IMR-90 (cell line): ENCODE measurements around the gene KIF1A. TPM values are rescaled to one million over a fixed set of nuclear protein-coding genes. Genes with fewer than 3 reads are reported as not detected.

ENCODE experiments used
- ATAC-seq: fragments of 200-7000 bp; cut with Tn5 transposase; 2 replicates; pipeline ENCODE4 v1.9.1; 2020; ENCODE audit warnings: low read depth, mild to moderate bottlenecking, moderate library complexity
- BruUV-seq: library from RNA; stranded (reverse); fragments of 400-500 nt; replicated peaks from 2 replicates; lab custom pipeline; 2021; lab: Mats Ljungman, UMichigan
- CTCF ChIA-PET: fragments of 300-600 bp; formaldehyde crosslinking; extraction: SDS; loops from one replicate; lab custom pipeline; 2021; ENCODE audit warnings: antibody characterized with exemption; lab: Yijun Ruan, JAX
- POLR2A ChIA-PET: fragments of 300-600 bp; sonication (Branson Sonifier 250); formaldehyde crosslinking; loops from one replicate; lab custom pipeline; 2022; ENCODE audit warnings: antibody characterized with exemption; ENCODE audit not compliant: unreplicated experiment; lab: Charles Lee
- DNase-seq: peaks from one replicate; pipeline ENCODE4 v3.0.0; 2013
- H2AFZ ChIP-seq: replicated peaks from 2 replicates; pipeline ENCODE3; 2013; ENCODE audit warnings: low read length, mild to moderate bottlenecking; ENCODE audit not compliant: poor library complexity
- H2AK5ac ChIP-seq: 2 replicates; pipeline ENCODE4 v1.6.1; 2013; ENCODE audit warnings: low read depth, low read length, inconsistent platforms
- H2AK9ac ChIP-seq: replicated peaks from 2 replicates; pipeline ENCODE3; 2013; ENCODE audit warnings: mild to moderate bottlenecking, low read depth, low read length, moderate library complexity; ENCODE audit not compliant: poor library complexity
- H2BK120ac ChIP-seq: 2 replicates; pipeline ENCODE4 v1.6.1; 2013; ENCODE audit warnings: low read depth, low read length, inconsistent platforms
- H2BK15ac ChIP-seq: 3 replicates; pipeline ENCODE4 v1.6.1; 2013; ENCODE audit warnings: low read depth, low read length, inconsistent platforms
- H2BK20ac ChIP-seq: 2 replicates; pipeline ENCODE4 v1.6.1; 2013; ENCODE audit warnings: low read depth, mild to moderate bottlenecking, inconsistent platforms, low read length, moderate library complexity
- H2BK5ac ChIP-seq: 2 replicates; pipeline ENCODE4 v1.6.1; 2013; ENCODE audit warnings: mild to moderate bottlenecking, low read depth, low read length, inconsistent platforms; ENCODE audit not compliant: poor library complexity, severe bottlenecking
- H3K14ac ChIP-seq: replicated peaks from 2 replicates; pipeline ENCODE4 v1.6.1; 2013; ENCODE audit warnings: low read depth, low read length, inconsistent platforms
- H3K18ac ChIP-seq: 2 replicates; pipeline ENCODE4 v1.6.1; 2013; ENCODE audit warnings: low read depth, low read length, control low read depth
- H3K23ac ChIP-seq: 2 replicates; pipeline ENCODE4 v1.6.1; 2013; ENCODE audit warnings: low read depth, low read length, inconsistent platforms
- H3K27ac ChIP-seq: 2 replicates; pipeline ENCODE4 v1.5.1; 2013; ENCODE audit warnings: mild to moderate bottlenecking, control low read depth, low read length; ENCODE audit not compliant: insufficient read depth
- H3K27me3 ChIP-seq: 2 replicates; pipeline ENCODE4 v1.6.1; 2013; ENCODE audit warnings: low read length; ENCODE audit not compliant: control insufficient read depth, insufficient read depth
- H3K36me3 ChIP-seq: 2 replicates; pipeline ENCODE4 v1.6.1; 2013; ENCODE audit warnings: low read length, mixed read lengths; ENCODE audit not compliant: control insufficient read depth, insufficient read depth
- H3K4ac ChIP-seq: 2 replicates; pipeline ENCODE4 v1.6.1; 2013; ENCODE audit warnings: low read depth, low read length, inconsistent platforms
- H3K4me1 ChIP-seq: 2 replicates; pipeline ENCODE4 v1.6.1; 2013; ENCODE audit warnings: low read length, mixed read lengths; ENCODE audit not compliant: control insufficient read depth, insufficient read depth
- H3K4me2 ChIP-seq: 2 replicates; pipeline ENCODE4 v1.6.1; 2013; ENCODE audit warnings: low read depth, mild to moderate bottlenecking, control low read depth, low read length, moderate library complexity
- H3K4me3 ChIP-seq: 2 replicates; pipeline ENCODE4 v1.5.1; 2013; ENCODE audit warnings: low read depth, mild to moderate bottlenecking, control low read depth, low read length, moderate library complexity; ENCODE audit not compliant: insufficient read depth
- H3K56ac ChIP-seq: 2 replicates; pipeline ENCODE4 v1.6.1; 2013; ENCODE audit warnings: low read length, inconsistent platforms; ENCODE audit not compliant: insufficient read depth; ENCODE audit errors: extremely low read depth
- H3K79me1 ChIP-seq, 2 experiments: 2 replicates each; pipeline ENCODE4 v1.6.1; 2013; ENCODE audit warnings: low read length in 2 of 2, inconsistent platforms in 1 of 2, low read depth in 1 of 2
- H3K9ac ChIP-seq: 2 replicates; pipeline ENCODE4 v1.6.1; 2013; ENCODE audit warnings: low read depth, low read length, control low read depth
- H3K9me1 ChIP-seq: 2 replicates; pipeline ENCODE4 v1.6.1; 2013; ENCODE audit warnings: low read length, inconsistent platforms; ENCODE audit not compliant: insufficient read depth
- H3K9me3 ChIP-seq: 2 replicates; pipeline ENCODE4 v1.6.1; 2013; ENCODE audit warnings: low read length; ENCODE audit not compliant: control insufficient read depth, insufficient read depth
- H4K20me1 ChIP-seq: 2 replicates; pipeline ENCODE4 v1.6.1; 2013; ENCODE audit warnings: low read length, inconsistent platforms; ENCODE audit not compliant: insufficient read depth
- H4K5ac ChIP-seq: 2 replicates; pipeline ENCODE4 v1.6.1; 2013; ENCODE audit warnings: mild to moderate bottlenecking, low read depth, low read length, control low read depth
- H4K8ac ChIP-seq, 2 experiments: 2 replicates each; pipeline ENCODE4 v1.6.1; 2013; ENCODE audit warnings: low read depth in 2 of 2, low read length in 2 of 2, control low read depth in 1 of 2, inconsistent platforms in 1 of 2
- H4K91ac ChIP-seq: 2 replicates; pipeline ENCODE4 v1.6.1; 2013; ENCODE audit warnings: low read depth, low read length, inconsistent platforms; ENCODE audit not compliant: insufficient read depth
- BHLHE40 ChIP-seq: fragments of 150-350 bp; IDR thresholded peaks from 2 replicates; pipeline ENCODE4 v1.6.1; 2016; ENCODE audit warnings: mild to moderate bottlenecking, low read depth, low read length
- CEBPB ChIP-seq: IDR thresholded peaks from 2 replicates; pipeline ENCODE4 v1.6.1; 2012; ENCODE audit warnings: low read depth, low read length, improper control_type of control experiment
- CHD1 ChIP-seq: IDR thresholded peaks from 2 replicates; pipeline ENCODE4 v1.6.1; 2012; ENCODE audit warnings: low read depth, low read length, improper control_type of control experiment
- FOS ChIP-seq: fragments of 150-350 bp; IDR thresholded peaks from 2 replicates; pipeline ENCODE4 v1.6.1; 2016; ENCODE audit warnings: low read depth, low read length
- MAFK ChIP-seq: IDR thresholded peaks from 2 replicates; pipeline ENCODE4 v1.6.1; 2012; ENCODE audit warnings: low read depth, low read length, improper control_type of control experiment
- NFE2L2 ChIP-seq: fragments of 150-350 bp; IDR thresholded peaks from 2 replicates; pipeline ENCODE4 v1.6.1; 2016; ENCODE audit warnings: low read depth, mild to moderate bottlenecking, low read length
- POLR2A ChIP-seq: IDR thresholded peaks from 2 replicates; pipeline ENCODE4 v1.6.1; 2012; ENCODE audit warnings: mild to moderate bottlenecking, low read depth, low read length
- RCOR1 ChIP-seq: IDR thresholded peaks from 2 replicates; pipeline ENCODE4 v1.6.1; 2012; ENCODE audit warnings: mild to moderate bottlenecking, low read length, improper control_type of control experiment; ENCODE audit not compliant: insufficient replicate concordance
- SMC3 ChIP-seq: fragments of 150-350 bp; IDR thresholded peaks from 2 replicates; pipeline ENCODE4 v1.6.1; 2016; ENCODE audit warnings: low read depth, mild to moderate bottlenecking, antibody characterized with exemption, low read length, moderate library complexity
- WGBS, 2 experiments: methylation state at CpG; one replicate each; pipeline versions ENCODE4 v1.1.5 to v1.1.7; 2013; ENCODE audit warnings: missing lambda C conversion rate in 2 of 2; ENCODE audit not compliant: insufficient read length in 1 of 2; ENCODE audit errors: extremely low coverage in 2 of 2; 5-methylcytosine and 5-hydroxymethylcytosine counted together
- dilution Hi-C: fragments of 300-500 bp; cut with HindIII; formaldehyde crosslinking; loops from one replicate; pipeline ENCODE4 v1.14.3; 2018; ENCODE audit warnings: low sequenced_read_pairs; ENCODE audit not compliant: unreplicated experiment
- in situ Hi-C: fragments of 300-500 bp; cut with MboI; formaldehyde crosslinking; loops from 3 replicates; pipeline ENCODE4 v1.14.3; 2019; ENCODE audit warnings: low sequenced_read_pairs, inconsistent platforms, mixed read lengths
- intact Hi-C: fragments of 100-400 bp; cut with micrococcal nuclease; formaldehyde crosslinking; loops from 2 replicates; pipeline ENCODE4 v1.10.0; 2022
- polyA plus RNA-seq, 3 experiments: library from polyadenylated mRNA; depleted of rRNA; stranded (reverse); fragments of >200 nt; gene quantifications; 2 replicates each; pipeline ENCODE4 v1.2.3, GENCODE V29; 2012; ENCODE audit warnings: low replicate concordance in 1 of 3
- total RNA-seq: library from RNA; depleted of rRNA; stranded (reverse); fragments of >200 nt; gene quantifications from 2 replicates; pipeline ENCODE4 v1.2.3, GENCODE V29; 2012
- TF ChIP-seq, protein P1 (sequence below): fragments of 150-350 bp; IDR thresholded peaks from 2 replicates; pipeline ENCODE4 v1.6.1; 2016; ENCODE audit warnings: low read depth, mild to moderate bottlenecking, low read length, moderate library complexity, borderline replicate concordance

The KIF1A gene
- total and polyA plus RNA-seq, 2 of the 4 experiments (the other 2 are of a cell fraction), result under 0.01 TPM; not detected in 1

DNA sequence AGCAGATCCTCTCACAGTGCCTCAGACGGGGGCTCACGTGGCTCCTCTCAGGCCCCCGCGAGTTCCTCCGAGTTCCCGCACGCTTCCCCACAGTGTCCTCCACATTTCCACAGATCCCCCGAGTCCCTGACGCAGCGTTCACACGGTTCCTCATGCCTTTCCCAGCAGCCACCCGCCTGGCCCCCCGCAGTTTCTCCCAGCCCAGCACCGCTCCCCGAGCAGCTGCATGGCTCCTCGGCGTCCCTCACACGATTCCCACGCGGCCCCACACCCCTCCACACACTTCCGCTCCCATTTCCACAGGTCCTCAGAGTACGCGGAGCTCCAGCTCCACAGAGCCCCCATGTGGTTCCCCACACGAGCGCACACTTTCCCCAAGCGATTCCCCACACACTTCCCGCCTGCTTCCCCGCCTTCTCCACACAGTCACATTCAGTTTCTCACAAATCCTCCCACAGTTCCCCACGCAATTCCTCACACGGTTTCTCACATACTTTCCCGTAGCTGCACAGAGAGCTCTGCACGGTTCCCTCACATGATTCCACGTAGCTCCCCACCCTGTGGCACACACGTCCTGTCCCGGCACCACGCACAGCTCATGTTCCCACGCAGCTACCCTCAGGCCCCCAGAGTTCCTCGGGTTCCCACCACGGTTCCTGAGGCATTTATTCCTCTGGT, 39.9 kb downstream of the KIF1A start:
- Histone ChIP-seq H3K9ac (no peak overlapping the region), H3K79me1 (no peaks in the 10 kb centered on the region), H4K8ac (no peak overlapping the region), H4K5ac (no peak overlapping the region), H2AK5ac (no peak overlapping the region), H3K18ac (no peak overlapping the region), H3K9me1 (no peaks in the 10 kb centered on the region), H2BK5ac (no peak overlapping the region), H3K27ac (no peak overlapping the region), H2AK9ac (peak overlapping the region; percentile 28), H3K9me3 (peaks cover 3% of the 10 kb centered on the region; the same call in 1 of the 2 replicates), H3K4me3 (no peak overlapping the region), H3K4ac (no peak overlapping the region), H3K56ac (no peak overlapping the region), H2BK20ac (no peak overlapping the region), H3K36me3 (no peaks in the 10 kb centered on the region), H3K4me2 (no peak overlapping the region), H4K91ac (no peak overlapping the region), H2AFZ (no peak overlapping the region), H3K23ac (no peak overlapping the region), H4K20me1 (no peaks in the 10 kb centered on the region), H3K4me1 (no peaks in the 10 kb centered on the region), H2BK120ac (no peak overlapping the region), H2BK15ac (no peak overlapping the region), H3K14ac (no peak overlapping the region), H3K27me3 (peaks cover 1% of the 10 kb centered on the region; the same call in 1 of the 2 replicates)
- dilution Hi-C loops, result no loop called here
- WGBS, 2 experiments, result 67% methylated on average over 24 of the region's 39 CpGs; no CpG with 5 or more reads in 1 of the 2 experiments
- in situ Hi-C loops, result no loop called here
- CTCF ChIA-PET, result interaction anchor here (0.5 kb wide), 1 partner anchor 28 kb away, joined by 3 read pairs; no protein-coding TSS in a partner anchor
- no peak for DNase-seq
- ATAC-seq, result no peak
- no TSS peak for BruUV-seq
- intact Hi-C loops, result no loop called here
- POLR2A ChIA-PET, result no interaction called here
- no peak for TF ChIP-seq FOS
- no peak for TF ChIP-seq BHLHE40
- no peak for TF ChIP-seq SMC3
- no peak for TF ChIP-seq NFE2L2
- TF ChIP-seq, protein P1, sequence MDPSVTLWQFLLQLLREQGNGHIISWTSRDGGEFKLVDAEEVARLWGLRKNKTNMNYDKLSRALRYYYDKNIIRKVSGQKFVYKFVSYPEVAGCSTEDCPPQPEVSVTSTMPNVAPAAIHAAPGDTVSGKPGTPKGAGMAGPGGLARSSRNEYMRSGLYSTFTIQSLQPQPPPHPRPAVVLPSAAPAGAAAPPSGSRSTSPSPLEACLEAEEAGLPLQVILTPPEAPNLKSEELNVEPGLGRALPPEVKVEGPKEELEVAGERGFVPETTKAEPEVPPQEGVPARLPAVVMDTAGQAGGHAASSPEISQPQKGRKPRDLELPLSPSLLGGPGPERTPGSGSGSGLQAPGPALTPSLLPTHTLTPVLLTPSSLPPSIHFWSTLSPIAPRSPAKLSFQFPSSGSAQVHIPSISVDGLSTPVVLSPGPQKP, result no peak
- TF ChIP-seq RCOR1, result no peak
- TF ChIP-seq MAFK, result no peak
- no peak for TF ChIP-seq CEBPB
- no peak for TF ChIP-seq CHD1
- TF ChIP-seq POLR2A, result no peak
